GM12878 (cell line): ENCODE data around the gene SDC1. TPM values are rescaled to one million over a fixed set of nuclear protein-coding genes. Genes with fewer than 3 reads are reported as not detected.

ENCODE experiments used
- ATAC-seq: fragments of 200-7000 bp; cut with Tn5 transposase; 3 replicates; pipeline ENCODE4 v1.9.1; 2020; ENCODE audit warnings: mild to moderate bottlenecking, moderate library complexity
- BruUV-seq: library from RNA; stranded (reverse); fragments of 400-500 nt; replicated peaks from 2 replicates; lab custom pipeline; 2021; lab: Mats Ljungman, UMichigan
- CTCF ChIA-PET: fragments of 300-600 bp; sonication (Branson Sonifier 250); formaldehyde crosslinking; extraction: SDS; loops from one replicate; lab custom pipeline; 2021; ENCODE audit warnings: inconsistent platforms; lab: Yijun Ruan, JAX
- POLR2A ChIA-PET: fragments of 350-600 bp; formaldehyde crosslinking; extraction: SDS; loops from one replicate; lab custom pipeline; 2021; ENCODE audit warnings: inconsistent platforms; lab: Charles Lee
- RAD21 ChIA-PET: fragments of 300-600 bp; sonication (Branson Sonifier 250); formaldehyde crosslinking; loops from one replicate; lab custom pipeline; 2023; ENCODE audit warnings: antibody characterized with exemption; ENCODE audit not compliant: unreplicated experiment; lab: Charles Lee
- SMC1A ChIA-PET: fragments of 300-600 bp; sonication (Branson Sonifier 250); formaldehyde crosslinking; loops from one replicate; lab custom pipeline; 2023; ENCODE audit not compliant: unreplicated experiment, uncharacterized antibody; lab: Charles Lee
- DNase-seq: peaks from one replicate; pipeline ENCODE4 v3.0.0-alpha.2; 2011; ENCODE audit warnings: low read depth, low spot score
- FAIRE-seq: peaks from 3 replicates; lab custom pipeline; 2011; peaks lifted over from hg19 to GRCh38; lab: Jason Lieb, UNC
- H2AFZ ChIP-seq: 2 replicates; pipeline ENCODE4 v1.6.0; 2011; ENCODE audit warnings: low read depth, low read length, control low read depth; ENCODE audit not compliant: control insufficient read depth
- H3K27ac ChIP-seq: 2 replicates; pipeline ENCODE4 v1.5.1; 2011; ENCODE audit warnings: control low read depth; ENCODE audit not compliant: control insufficient read depth, insufficient read depth
- H3K27me3 ChIP-seq, 2 experiments: replicated peaks in 1 of 2; 2 replicates each; pipeline versions ENCODE4 v1.6.0 to v1.6.1; 2011; ENCODE audit warnings: low read length in 1 of 2; ENCODE audit not compliant: control insufficient read depth in 2 of 2, insufficient read depth in 2 of 2
- H3K36me3 ChIP-seq, 2 experiments: 2 replicates each; pipeline ENCODE4 v1.5.1; 2011; ENCODE audit warnings: low read length in 1 of 2; ENCODE audit not compliant: control insufficient read depth in 2 of 2, insufficient read depth in 2 of 2
- H3K4me1 ChIP-seq: 2 replicates; pipeline ENCODE4 v1.6.1; 2011; ENCODE audit warnings: mild to moderate bottlenecking, low read length, moderate library complexity, mixed read lengths; ENCODE audit not compliant: control insufficient read depth, insufficient read depth
- H3K4me2 ChIP-seq: 2 replicates; pipeline ENCODE4 v1.6.0; 2011; ENCODE audit warnings: control low read depth; ENCODE audit not compliant: control insufficient read depth, insufficient read depth
- H3K4me3 ChIP-seq: fragments of 200-600 bp; sonication (generic); 2 replicates; pipeline ENCODE4 v1.5.1; 2016
- H3K79me2 ChIP-seq: 2 replicates; pipeline ENCODE4 v1.6.0; 2011; ENCODE audit warnings: low read length; ENCODE audit not compliant: control insufficient read depth, insufficient read depth
- H3K9ac ChIP-seq: 2 replicates; pipeline ENCODE4 v1.8.0; 2011; ENCODE audit warnings: low read length, control low read depth, mixed read lengths; ENCODE audit not compliant: control insufficient read depth, insufficient read depth
- H3K9me3 ChIP-seq: replicated peaks from 3 replicates; pipeline ENCODE4 v1.5.1; 2011; ENCODE audit warnings: mild to moderate bottlenecking, low read length; ENCODE audit not compliant: control insufficient read depth, insufficient read depth
- H4K20me1 ChIP-seq: 2 replicates; pipeline ENCODE4 v1.6.0; 2011; ENCODE audit not compliant: control insufficient read depth, insufficient read depth
- BRCA1 ChIP-seq: IDR thresholded peaks from 2 replicates; pipeline ENCODE4 v1.6.1; 2011; ENCODE audit warnings: low read depth, low read length, improper control_type of control experiment
- CEBPZ ChIP-seq: fragments of 150-350 bp; IDR thresholded peaks from 2 replicates; pipeline ENCODE4 v1.6.1; 2016; ENCODE audit warnings: low read depth, low read length
- ETV6 ChIP-seq, 2 experiments: fragments of 450-650 bp in 1 of 2; IDR thresholded peaks in 1 of 2; conservative IDR thresholded peaks in 1 of 2; 2 replicates each; pipeline ENCODE4 v1.6.1; 2014; ENCODE audit warnings: antibody characterized with exemption in 1 of 2, borderline replicate concordance in 1 of 2, low read depth in 1 of 2, mild to moderate bottlenecking in 1 of 2, moderate library complexity in 1 of 2
- FOXM1 ChIP-seq: IDR thresholded peaks from 2 replicates; pipeline ENCODE4 v1.6.1; 2012; ENCODE audit warnings: low read depth, mild to moderate bottlenecking, inconsistent platforms, low read length, moderate library complexity
- MEF2A ChIP-seq: IDR thresholded peaks from 2 replicates; pipeline ENCODE4 v1.6.1; 2011; ENCODE audit warnings: low read depth, mild to moderate bottlenecking, low read length, moderate library complexity; ENCODE audit not compliant: insufficient read depth
- MYC ChIP-seq: IDR thresholded peaks from 2 replicates; pipeline ENCODE4 v1.6.1; 2011; ENCODE audit warnings: mild to moderate bottlenecking, low read length, moderate library complexity, inconsistent platforms; ENCODE audit not compliant: insufficient read depth, insufficient replicate concordance, insufficient read length, severe bottlenecking
- NR2C2 ChIP-seq: IDR thresholded peaks from 2 replicates; pipeline ENCODE4 v1.6.1; 2011; ENCODE audit warnings: borderline replicate concordance, low read depth; ENCODE audit not compliant: control insufficient read depth, insufficient read length
- RBBP5 ChIP-seq: fragments of 200-600 bp; sonication (generic); conservative IDR thresholded peaks from 2 replicates; pipeline ENCODE4 v1.6.1; 2016
- WRNIP1 ChIP-seq: IDR thresholded peaks from 2 replicates; pipeline ENCODE4 v1.6.1; 2011; ENCODE audit warnings: low read depth, low read length, improper control_type of control experiment, borderline replicate concordance
- WGBS: methylation state at CpG from one replicate; pipeline ENCODE4 v1.1.6; 2016; ENCODE audit warnings: low lambda C conversion rate; ENCODE audit not compliant: insufficient replicate concordance, insufficient coverage; ENCODE audit errors: missing lambda C conversion rate; 5-methylcytosine and 5-hydroxymethylcytosine counted together
- in situ Hi-C: fragments of 300-500 bp; cut with MboI; formaldehyde crosslinking; loops from 9 replicates; pipeline ENCODE4 v1.14.3; 2018; ENCODE audit warnings: mixed read lengths
- intact Hi-C: fragments of 100-400 bp; cut with micrococcal nuclease; formaldehyde crosslinking; loops from one replicate; pipeline ENCODE4 v1.14.2; 2022; ENCODE audit not compliant: unreplicated experiment
- polyA plus RNA-seq, 11 experiments: library from polyadenylated mRNA; depleted of rRNA in 4 of 11; unstranded in 6 of 11; stranded (reverse) in 5 of 11; fragments of >200 nt; fragmentation: Nextera tagmentation in 4 of 11; fragmentation: Illumina TruSeq in 1 of 11; extraction: Ambion mirVana in 4 of 11; extraction: Trizol in 1 of 11; gene quantifications; 1 replicate in 1 of 11; 2 replicates in 10 of 11; pipeline versions ENCODE4 v1.2.1 to v1.2.3, GENCODE V29; 2011 to 2016; ENCODE audit warnings: inconsistent platforms in 2 of 11, missing spikeins in 2 of 11, low read depth in 1 of 11
- total RNA-seq, 4 experiments: library from RNA; depleted of rRNA in 3 of 4; stranded (reverse); fragments of >200 nt in 3 of 4; fragmentation: Illumina TruSeq in 1 of 4; extraction: Trizol in 1 of 4; gene quantifications; 2 replicates each; pipeline versions ENCODE4 v1.2.1 to v1.2.3, GENCODE V29; 2013 to 2021
- TF ChIP-seq, protein P1 (sequence below): fragments of 450-650 bp; IDR thresholded peaks from 2 replicates; pipeline ENCODE4 v1.6.1; 2017; ENCODE audit warnings: borderline replicate concordance
- TF ChIP-seq, protein P2 (sequence below): fragments of 450-650 bp; formaldehyde crosslinking; IDR thresholded peaks from 2 replicates; pipeline ENCODE4 v1.4.0; 2022; ENCODE audit warnings: mild to moderate bottlenecking, moderate library complexity

Gene SDC1
- total and polyA plus RNA-seq, 10 of the 15 experiments (the other 5 are each of a cell fraction or from before 2014, with no cell fraction given) = 0.85 to 36.8 (median 23.7) TPM

DNA sequence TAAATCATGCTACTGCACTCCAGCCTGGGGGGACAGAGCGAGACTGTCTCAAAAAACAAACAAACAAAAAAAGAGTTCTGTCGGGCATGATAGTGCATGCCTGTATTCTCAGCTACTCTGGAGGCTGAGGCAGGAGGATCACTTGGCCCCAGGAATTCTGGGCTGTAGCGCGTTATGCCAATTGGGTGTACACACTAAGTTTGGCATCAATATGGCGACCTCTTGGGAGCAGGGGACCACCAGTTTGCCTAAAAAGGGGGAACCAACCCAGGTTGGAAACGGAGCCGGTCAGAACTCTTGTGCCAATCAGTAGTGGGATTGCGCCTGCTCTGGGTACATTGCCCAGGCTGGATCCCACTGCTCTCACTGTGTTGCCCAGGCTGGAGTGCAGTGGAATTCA, 49.7 kb downstream of the SDC1 start (continued):
- TF ChIP-seq FOXM1 (no peak), BRCA1 (no peak)

DNA sequence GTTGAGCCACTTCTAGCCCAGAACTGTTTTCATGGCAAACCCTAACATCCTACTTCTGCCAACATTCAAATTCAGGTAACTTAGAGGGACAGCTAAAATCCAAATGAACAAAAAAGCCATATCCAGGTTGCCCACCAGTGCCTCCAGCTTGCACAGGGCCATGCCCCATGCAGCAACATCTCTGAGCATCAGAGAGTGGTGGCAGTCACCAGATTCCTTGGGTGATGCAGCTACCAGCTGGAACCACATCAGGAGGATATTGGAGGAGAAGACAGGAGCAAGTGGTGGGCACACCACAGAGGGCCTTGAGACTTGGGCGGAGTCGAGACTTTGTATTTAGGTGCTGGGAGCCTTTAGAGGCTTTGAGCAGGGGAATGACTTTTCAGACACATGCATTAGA, 50.5 kb downstream of the SDC1 start:
- SMC1A ChIA-PET = interaction anchor here (1.2 kb wide), 2 partner anchors 26 to 31 kb away, joined by 3 read pairs; no protein-coding TSS in a partner anchor
- Histone ChIP-seq H2AFZ (no peak overlapping the region), H3K4me3 (no peak overlapping the region), H3K27me3 (no peaks in the 10 kb centered on the region; a peak in 1 of 4 replicates)
- no peak for DNase-seq
- no peak for TF ChIP-seq ETV6 (conservative IDR thresholded peaks at IDR 0.05 in 1 of 2, IDR thresholded peaks at IDR 0.05 in 1 of 2; ENCODE audit: borderline replicate concordance in 1 of 2, low read depth in 1 of 2)
- no peak for TF ChIP-seq CEBPZ
- TF ChIP-seq NR2C2 = no peak
- TF ChIP-seq, protein P1, sequence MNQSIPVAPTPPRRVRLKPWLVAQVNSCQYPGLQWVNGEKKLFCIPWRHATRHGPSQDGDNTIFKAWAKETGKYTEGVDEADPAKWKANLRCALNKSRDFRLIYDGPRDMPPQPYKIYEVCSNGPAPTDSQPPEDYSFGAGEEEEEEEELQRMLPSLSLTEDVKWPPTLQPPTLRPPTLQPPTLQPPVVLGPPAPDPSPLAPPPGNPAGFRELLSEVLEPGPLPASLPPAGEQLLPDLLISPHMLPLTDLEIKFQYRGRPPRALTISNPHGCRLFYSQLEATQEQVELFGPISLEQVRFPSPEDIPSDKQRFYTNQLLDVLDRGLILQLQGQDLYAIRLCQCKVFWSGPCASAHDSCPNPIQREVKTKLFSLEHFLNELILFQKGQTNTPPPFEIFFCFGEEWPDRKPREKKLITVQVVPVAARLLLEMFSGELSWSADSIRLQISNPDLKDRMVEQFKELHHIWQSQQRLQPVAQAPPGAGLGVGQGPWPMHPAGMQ = no peak
- no peak for TF ChIP-seq RBBP5
- TF ChIP-seq, protein P2, sequence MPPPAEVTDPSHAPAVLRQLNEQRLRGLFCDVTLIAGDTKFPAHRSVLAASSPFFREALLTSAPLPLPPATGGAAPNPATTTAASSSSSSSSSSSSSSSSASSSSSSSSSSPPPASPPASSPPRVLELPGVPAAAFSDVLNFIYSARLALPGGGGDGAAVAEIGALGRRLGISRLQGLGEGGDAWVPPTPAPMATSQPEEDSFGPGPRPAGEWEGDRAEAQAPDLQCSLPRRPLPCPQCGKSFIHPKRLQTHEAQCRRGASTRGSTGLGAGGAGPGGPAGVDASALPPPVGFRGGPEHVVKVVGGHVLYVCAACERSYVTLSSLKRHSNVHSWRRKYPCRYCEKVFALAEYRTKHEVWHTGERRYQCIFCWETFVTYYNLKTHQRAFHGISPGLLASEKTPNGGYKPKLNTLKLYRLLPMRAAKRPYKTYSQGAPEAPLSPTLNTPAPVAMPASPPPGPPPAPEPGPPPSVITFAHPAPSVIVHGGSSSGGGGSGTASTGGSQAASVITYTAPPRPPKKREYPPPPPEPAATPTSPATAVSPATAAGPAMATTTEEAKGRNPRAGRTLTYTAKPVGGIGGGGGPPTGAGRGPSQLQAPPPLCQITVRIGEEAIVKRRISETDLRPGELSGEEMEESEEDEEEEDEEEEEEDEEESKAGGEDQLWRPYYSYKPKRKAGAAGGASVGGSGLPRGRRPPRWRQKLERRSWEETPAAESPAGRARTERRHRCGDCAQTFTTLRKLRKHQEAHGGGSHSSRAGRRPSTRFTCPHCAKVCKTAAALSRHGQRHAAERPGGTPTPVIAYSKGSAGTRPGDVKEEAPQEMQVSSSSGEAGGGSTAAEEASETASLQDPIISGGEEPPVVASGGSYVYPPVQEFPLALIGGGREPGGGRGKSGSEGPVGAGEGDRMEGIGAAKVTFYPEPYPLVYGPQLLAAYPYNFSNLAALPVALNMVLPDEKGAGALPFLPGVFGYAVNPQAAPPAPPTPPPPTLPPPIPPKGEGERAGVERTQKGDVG (CRISPR knock-in tag) = no peak
- TF ChIP-seq MYC = no peak
- no peak for TF ChIP-seq WRNIP1
- TF ChIP-seq MEF2A = no peak
- TF ChIP-seq, all 136 proteins: peak for 0
- H3K9me3 ChIP-seq = no peaks in the 10 kb centered on the region
- no peak overlapping the region for H3K27ac ChIP-seq
- no peak overlapping the region for H3K9ac ChIP-seq
- in situ Hi-C loops = no loop called here
- H3K4me2 ChIP-seq = no peak overlapping the region
- ChIA-PET CTCF (interaction anchor here (2.1 kb wide), 1 partner anchor 51 kb away, joined by 7 read pairs; the partner anchor contains the start of gene SDC1), POLR2A (interaction anchor here (0.9 kb wide), 1 partner anchor 15 kb away, joined by 3 read pairs; no protein-coding TSS in a partner anchor), RAD21 (interaction anchor here (0.7 to 1.6 kb wide), 2 partner anchors 27 to 51 kb away, joined by 3 to 4 read pairs; partner anchors contain the start of gene SDC1)
- ATAC-seq (no peak), FAIRE-seq (no peak)
- no TSS peak for BruUV-seq
- intact Hi-C loops = loop anchor here (5.0 kb wide), 1 partner anchor 37 kb away; no protein-coding TSS in a partner anchor
- H3K36me3 ChIP-seq = no peaks in the 10 kb centered on the region
- H3K4me1 ChIP-seq = no peaks in the 10 kb centered on the region
- WGBS = 68% methylated on average over 2 of the region's 2 CpGs
- no peaks in the 10 kb centered on the region for H4K20me1 ChIP-seq
- H3K79me2 ChIP-seq = no peaks in the 10 kb centered on the region
